Mesangial cell (primary cell): ENCODE results near the gene CIBAR2. TPM values are rescaled to one million over a fixed set of nuclear protein-coding genes. Genes with fewer than 3 reads are reported as not detected.

ENCODE experiments used
- total RNA-seq: library from RNA; depleted of rRNA; stranded (reverse); fragments of >200 nt; gene quantifications from 2 replicates; pipeline ENCODE4 v1.2.3, GENCODE V29; 2015

CIBAR2 gene
- total RNA-seq = not detected in 2 replicates

GRCh38 chr16:85112364-85112763 lies at the start of gene CIBAR2:
CIBAR2 (minus strand) TSS chr16:85112472; CDS start chr16:85112352, 120 bp downstream.

Other genes starting within 250 kb of the CIBAR2 start
- gene ZDHHC7, start 100.9 kb downstream of the CIBAR2 start, total RNA-seq = 55.6 and 88.1 TPM in 2 replicates
- gene KIAA0513, start 84.7 kb downstream of the CIBAR2 start, total RNA-seq = 4.1 and 8.6 TPM in 2 replicates